Nephron progenitor cell (in vitro differentiated cells): Measurements from ENCODE around the gene CCDC60.

Experiments used
- DNase-seq: peaks from one replicate; pipeline ENCODE4 v3.0.0; 2021
- H3K27ac Mint-ChIP-seq: 2 replicates; pipeline ENCODE4 v1.8.0; 2021; ENCODE audit warnings: mild to moderate bottlenecking, moderate library complexity, mixed read lengths
- H3K27me3 Mint-ChIP-seq: 2 replicates; pipeline ENCODE4 v1.8.0; 2021; ENCODE audit warnings: mild to moderate bottlenecking, low read depth, mixed read lengths; ENCODE audit not compliant: poor library complexity
- H3K36me3 Mint-ChIP-seq: 2 replicates; pipeline ENCODE4 v1.8.0; 2021; ENCODE audit warnings: low read depth, mixed read lengths
- H3K4me1 Mint-ChIP-seq: 2 replicates; pipeline ENCODE4 v1.8.0; 2021; ENCODE audit warnings: mixed read lengths
- H3K4me3 Mint-ChIP-seq: 2 replicates; pipeline ENCODE4 v1.8.0; 2021; ENCODE audit warnings: mild to moderate bottlenecking, moderate library complexity, mixed read lengths
- H3K9me3 Mint-ChIP-seq: 2 replicates; pipeline ENCODE4 v1.8.0; 2021; ENCODE audit warnings: mild to moderate bottlenecking, moderate library complexity, mixed read lengths
- TF ChIP-seq, protein P1 (sequence below): fragments of 200-600 bp; sonication (generic); IDR thresholded peaks from 2 replicates; pipeline ENCODE4 v1.5.0; 2021; ENCODE audit warnings: antibody characterized with exemption

Gene CCDC60

DNA sequence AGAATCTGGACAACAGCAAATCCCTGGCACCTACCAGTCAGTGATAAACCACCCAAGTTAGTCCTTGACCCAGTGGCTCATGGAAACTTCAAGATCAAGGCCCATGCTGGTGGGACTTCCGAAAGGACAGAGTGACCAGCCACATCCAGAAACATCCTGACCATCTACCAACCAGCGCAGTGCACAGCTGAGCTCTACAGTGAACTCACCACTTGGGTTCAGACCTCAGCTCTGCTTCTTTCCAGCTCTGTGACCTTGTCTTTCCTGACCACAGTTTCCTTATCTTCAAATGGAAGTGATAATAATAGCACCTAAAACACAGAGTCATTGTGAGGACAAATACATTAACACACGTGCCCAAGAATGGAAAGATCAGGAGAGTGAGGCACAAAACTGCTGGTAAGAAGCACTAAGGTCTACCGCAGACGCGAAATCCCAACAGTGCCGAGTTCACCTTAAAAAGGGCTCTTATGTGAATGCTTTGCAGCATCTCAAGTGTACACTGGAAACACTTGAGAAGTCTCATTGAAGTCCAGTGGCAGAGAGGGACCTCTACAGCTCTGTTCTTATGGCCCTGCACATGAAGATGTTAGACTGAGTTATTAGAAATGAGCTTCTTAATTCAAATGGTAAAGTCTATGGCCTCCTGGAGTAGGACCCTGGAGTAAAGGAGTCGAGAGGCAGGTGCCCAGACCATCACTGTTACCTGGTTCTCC is 128.8 kb downstream of the CCDC60 start:
- no peaks in the 10 kb centered on the region for H3K4me1 Mint-ChIP-seq
- DNase-seq, result no peak
- H3K4me3 Mint-ChIP-seq, result no peak overlapping the region
- H3K27me3 Mint-ChIP-seq, result peaks cover 3% of the 10 kb centered on the region
- H3K27ac Mint-ChIP-seq, result no peak overlapping the region
- H3K36me3 Mint-ChIP-seq, result no peaks in the 10 kb centered on the region
- TF ChIP-seq, protein P1, sequence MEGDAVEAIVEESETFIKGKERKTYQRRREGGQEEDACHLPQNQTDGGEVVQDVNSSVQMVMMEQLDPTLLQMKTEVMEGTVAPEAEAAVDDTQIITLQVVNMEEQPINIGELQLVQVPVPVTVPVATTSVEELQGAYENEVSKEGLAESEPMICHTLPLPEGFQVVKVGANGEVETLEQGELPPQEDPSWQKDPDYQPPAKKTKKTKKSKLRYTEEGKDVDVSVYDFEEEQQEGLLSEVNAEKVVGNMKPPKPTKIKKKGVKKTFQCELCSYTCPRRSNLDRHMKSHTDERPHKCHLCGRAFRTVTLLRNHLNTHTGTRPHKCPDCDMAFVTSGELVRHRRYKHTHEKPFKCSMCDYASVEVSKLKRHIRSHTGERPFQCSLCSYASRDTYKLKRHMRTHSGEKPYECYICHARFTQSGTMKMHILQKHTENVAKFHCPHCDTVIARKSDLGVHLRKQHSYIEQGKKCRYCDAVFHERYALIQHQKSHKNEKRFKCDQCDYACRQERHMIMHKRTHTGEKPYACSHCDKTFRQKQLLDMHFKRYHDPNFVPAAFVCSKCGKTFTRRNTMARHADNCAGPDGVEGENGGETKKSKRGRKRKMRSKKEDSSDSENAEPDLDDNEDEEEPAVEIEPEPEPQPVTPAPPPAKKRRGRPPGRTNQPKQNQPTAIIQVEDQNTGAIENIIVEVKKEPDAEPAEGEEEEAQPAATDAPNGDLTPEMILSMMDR, result no peak
- peaks cover 13% of the 10 kb centered on the region for H3K9me3 Mint-ChIP-seq

DNA sequence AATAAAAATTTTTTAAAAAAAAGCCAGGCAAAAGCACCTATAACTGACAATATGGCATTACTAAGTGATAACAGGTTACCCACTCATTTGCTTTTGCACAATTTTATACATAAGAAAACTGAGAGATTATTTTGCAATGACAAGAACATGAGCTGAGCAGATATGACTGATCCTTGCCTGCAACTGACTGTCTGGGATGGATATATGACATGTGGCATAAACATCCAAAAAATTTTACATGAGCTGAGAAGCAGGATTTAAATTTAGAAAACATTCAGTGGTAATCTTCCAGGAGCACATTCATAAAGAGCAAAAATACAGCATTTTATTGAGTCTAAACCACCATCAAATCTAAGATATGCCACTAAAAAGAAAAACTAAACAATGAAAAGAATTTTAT is 133.8 kb downstream of the CCDC60 start:
- no peak for DNase-seq
- Mint-ChIP-seq H3K27ac (no peak overlapping the region), H3K9me3 (peaks cover 4% of the 10 kb centered on the region), H3K36me3 (no peaks in the 10 kb centered on the region), H3K27me3 (peaks cover 12% of the 10 kb centered on the region), H3K4me1 (no peaks in the 10 kb centered on the region), H3K4me3 (no peak overlapping the region)
- TF ChIP-seq, protein P1, result no peak

DNA sequence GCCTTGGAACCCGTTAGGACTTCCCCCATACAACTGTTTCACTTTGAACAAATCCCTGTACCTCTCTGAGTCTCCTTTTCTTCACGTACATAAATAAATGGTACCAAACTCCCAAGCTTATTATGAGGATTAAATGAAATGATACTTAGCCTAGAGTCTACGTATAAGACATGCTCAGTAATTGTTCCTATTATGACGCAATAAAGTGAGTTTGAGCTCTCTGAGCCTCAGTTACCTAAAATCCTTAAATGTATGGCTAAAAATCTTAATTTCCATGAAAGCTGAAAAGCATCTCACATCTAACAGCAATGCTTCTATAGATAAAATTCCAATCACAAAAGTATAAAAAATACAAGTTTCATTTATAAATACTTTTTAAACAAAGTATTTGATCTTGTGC is 141.1 kb downstream of the CCDC60 start:
- peaks cover 11% of the 10 kb centered on the region for H3K27me3 Mint-ChIP-seq
- no peaks in the 10 kb centered on the region for H3K4me1 Mint-ChIP-seq
- H3K27ac Mint-ChIP-seq, result no peak overlapping the region
- H3K36me3 Mint-ChIP-seq, result no peaks in the 10 kb centered on the region
- TF ChIP-seq, protein P1, result no peak
- H3K4me3 Mint-ChIP-seq, result no peak overlapping the region
- H3K9me3 Mint-ChIP-seq, result no peaks in the 10 kb centered on the region
- no peak for DNase-seq

DNA sequence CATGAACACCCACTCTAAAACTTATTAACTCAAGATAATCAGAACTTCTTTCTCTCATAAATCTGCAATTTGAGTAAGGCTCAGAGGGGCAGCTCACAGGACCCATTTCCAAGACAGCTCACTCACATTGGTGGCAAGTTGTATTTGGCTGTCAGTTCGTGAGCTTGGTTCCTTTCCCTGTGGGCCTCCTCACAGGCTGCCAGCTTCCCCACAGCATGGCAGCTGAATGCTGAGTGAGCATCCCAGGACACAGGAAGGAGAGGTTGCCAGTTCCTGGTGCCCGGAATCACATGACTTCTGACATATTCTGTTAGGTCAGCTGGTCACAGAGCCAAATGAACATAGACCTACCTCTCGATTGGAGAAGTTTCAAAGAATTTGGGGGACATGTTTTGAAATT is 142.4 kb downstream of the CCDC60 start:
- no peaks in the 10 kb centered on the region for H3K9me3 Mint-ChIP-seq
- H3K4me3 Mint-ChIP-seq, result no peak overlapping the region
- H3K36me3 Mint-ChIP-seq, result no peaks in the 10 kb centered on the region
- no peaks in the 10 kb centered on the region for H3K4me1 Mint-ChIP-seq
- H3K27me3 Mint-ChIP-seq, result peaks cover 3% of the 10 kb centered on the region
- no peak overlapping the region for H3K27ac Mint-ChIP-seq
- TF ChIP-seq, protein P1, result no peak
- no peak for DNase-seq

DNA sequence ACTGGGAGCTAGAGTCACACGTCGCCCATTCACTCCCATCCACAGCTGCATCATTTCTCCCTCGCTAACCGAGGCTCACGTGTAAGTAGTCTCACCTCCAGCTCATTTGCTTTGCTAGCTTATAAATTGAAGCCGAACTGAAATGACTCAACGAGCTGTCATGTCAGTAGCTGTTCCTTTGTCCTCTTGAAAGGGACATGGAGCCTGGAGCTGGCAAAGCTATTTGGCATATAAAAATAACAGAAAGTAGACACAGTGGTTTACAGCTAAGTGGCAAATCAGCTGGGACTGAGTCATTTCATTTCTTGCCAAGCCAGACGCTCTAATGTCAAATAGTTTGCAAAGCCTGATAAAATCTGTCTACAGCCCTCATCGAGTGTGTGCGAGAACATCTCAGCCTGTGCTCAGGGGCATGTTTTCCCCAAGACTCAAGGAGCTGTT is 144.6 kb downstream of the CCDC60 start:
- Mint-ChIP-seq H3K9me3 (no peaks in the 10 kb centered on the region), H3K27me3 (peaks cover 7% of the 10 kb centered on the region), H3K27ac (no peak overlapping the region), H3K4me3 (no peak overlapping the region), H3K36me3 (no peaks in the 10 kb centered on the region), H3K4me1 (no peaks in the 10 kb centered on the region)
- TF ChIP-seq, protein P1, result no peak
- no peak for DNase-seq

DNA sequence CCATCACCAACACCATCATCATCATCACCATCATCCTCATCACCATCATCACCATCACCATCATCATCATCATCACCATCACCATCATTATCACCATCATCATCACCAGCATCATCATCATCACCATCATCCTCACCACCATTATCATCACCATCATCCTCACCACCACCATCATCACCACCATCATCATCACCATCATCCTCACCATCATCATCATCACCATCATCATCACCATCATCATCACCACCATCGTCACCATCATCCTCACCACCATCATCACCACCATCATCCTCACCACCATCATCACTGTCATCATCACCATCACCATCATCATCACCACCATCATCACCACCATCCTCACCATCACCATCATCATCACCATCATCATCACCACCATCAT is 146.0 kb downstream of the CCDC60 start:
- no peak for DNase-seq
- Mint-ChIP-seq H3K4me3 (no peak overlapping the region), H3K27me3 (peaks cover 4% of the 10 kb centered on the region), H3K27ac (no peak overlapping the region), H3K9me3 (no peaks in the 10 kb centered on the region), H3K4me1 (no peaks in the 10 kb centered on the region), H3K36me3 (no peaks in the 10 kb centered on the region)
- TF ChIP-seq, protein P1, result no peak
